ENCODE results near the gene SLC27A3. TPM values are rescaled to one million over a fixed set of nuclear protein-coding genes. Genes with fewer than 3 reads are reported as not detected.

The SLC27A3 gene
- polyA plus RNA-seq, 2 of the 4 experiments (the other 2 are of a cell fraction): 1.3 to 2.1 TPM

GRCh38 chr1:153805042-153805745 lies 30.0 kb downstream of the SLC27A3 start:
- H3K9me3 ChIP-seq: no peaks in the 10 kb centered on the region
- WGBS (ENCODE audit: missing lambda C conversion rate): 76% methylated on average over 5 of the region's 5 CpGs
- peak overlapping the region; percentile 64 to 69; a peak in 4 of 6 replicates for H3K27ac ChIP-seq
- H3K4me2 ChIP-seq: peak overlapping the region; percentile 35; the same call in 2 of the 3 replicates
- ATAC-seq (peak; percentile 56 to 58; a peak in 4 of 6 replicates), DNase-seq (ENCODE audit: low read depth in 1 of 2, low spot score in 1 of 2) (peak; percentile 37 to 62), FAIRE-seq (no peak)
- no peak for TF ChIP-seq ZFP36 (IDR thresholded peaks at IDR 0.05; ENCODE audit: borderline replicate concordance, partially characterized antibody)
- TF ChIP-seq NFE2L2 (conservative IDR thresholded peaks at IDR 0.05; ENCODE audit: low read length): no peak
- no peak for TF ChIP-seq FOSB (CRISPR knock-in tag; IDR thresholded peaks at IDR 0.05)
- TF ChIP-seq SREBF2 (IDR thresholded peaks at IDR 0.05): no peak
- no peak for TF ChIP-seq FOXS1 (CRISPR knock-in tag; IDR thresholded peaks at IDR 0.05)
- TF ChIP-seq HOXA7 (CRISPR knock-in tag; IDR thresholded peaks at IDR 0.05): no peak
- no peak for TF ChIP-seq CBX8 (IDR thresholded peaks at IDR 0.05)
- no peak for TF ChIP-seq MAFK (IDR thresholded peaks at IDR 0.05; ENCODE audit: partially characterized antibody)
- no peak for TF ChIP-seq ZC3H11A (IDR thresholded peaks at IDR 0.05)
- TF ChIP-seq POLR2A (IDR thresholded peaks at IDR 0.05; ENCODE audit: low read length): no peak
- no peak for TF ChIP-seq JUN (IDR thresholded peaks at IDR 0.05)
- TF ChIP-seq ESRRA (IDR thresholded peaks at IDR 0.05; ENCODE audit: borderline replicate concordance, low read length): no peak
- H3K4me1 ChIP-seq: peaks cover 14% of the 10 kb centered on the region; the same call in 2 of the 3 replicates
- ChIA-PET POLR2A (interaction anchor here (0.6 kb wide), 1 partner anchor 109 kb away, joined by 3 read pairs; no protein-coding TSS in a partner anchor), CTCF (interaction anchor here (1.0 to 5.8 kb wide), 3 partner anchors 9 to 182 kb away, joined by 3 to 39 read pairs (median 30); partner anchors contain the start of genes JTB and RAB13)
- H3K4me3 ChIP-seq: no peak overlapping the region

- no peak overlapping the region for H3K4me3 ChIP-seq
- peaks cover 14% of the 10 kb centered on the region; the same call in 2 of the 3 replicates for H3K4me1 ChIP-seq
- no peak for FAIRE-seq
- no peak for ATAC-seq
- ChIA-PET POLR2A (interaction anchor here (0.6 kb wide), 1 partner anchor 384 kb away, joined by 8 read pairs; no protein-coding TSS in a partner anchor), CTCF (interaction anchor here (0.7 to 5.8 kb wide), 6 partner anchors 10 to 453 kb away, joined by 3 to 39 read pairs (median 4); partner anchors contain the start of genes DENND4B, JTB and RAB13)
- H3K4me2 ChIP-seq: peak overlapping the region; percentile 35; the same call in 2 of the 3 replicates
- H3K27ac ChIP-seq: peak overlapping the region; percentile 64 to 69; a peak in 5 of 6 replicates
- TF ChIP-seq JUNB (IDR thresholded peaks at IDR 0.05): no peak
- no peak for TF ChIP-seq ESRRA (IDR thresholded peaks at IDR 0.05; ENCODE audit: borderline replicate concordance, low read length)
- TF ChIP-seq TFCP2L1 (CRISPR knock-in tag; IDR thresholded peaks at IDR 0.05): no peak
- no peak for TF ChIP-seq E2F6 (IDR thresholded peaks at IDR 0.05; ENCODE audit: borderline replicate concordance, low read depth)
- no peak for TF ChIP-seq CHD2 (IDR thresholded peaks at IDR 0.05; ENCODE audit: low read length, partially characterized antibody)
- TF ChIP-seq KDM1A (IDR thresholded peaks at IDR 0.05; ENCODE audit: low read depth): no peak
- no peak for TF ChIP-seq EHMT2 (IDR thresholded peaks at IDR 0.05; ENCODE audit: low read depth)
- TF ChIP-seq ZSCAN20 (CRISPR knock-in tag; IDR thresholded peaks at IDR 0.05): no peak
- TF ChIP-seq RCOR1 (IDR thresholded peaks at IDR 0.05; ENCODE audit: low read depth, low read length): no peak
- no peak for TF ChIP-seq FOXS1 (CRISPR knock-in tag; IDR thresholded peaks at IDR 0.05)
- TF ChIP-seq, protein P1, sequence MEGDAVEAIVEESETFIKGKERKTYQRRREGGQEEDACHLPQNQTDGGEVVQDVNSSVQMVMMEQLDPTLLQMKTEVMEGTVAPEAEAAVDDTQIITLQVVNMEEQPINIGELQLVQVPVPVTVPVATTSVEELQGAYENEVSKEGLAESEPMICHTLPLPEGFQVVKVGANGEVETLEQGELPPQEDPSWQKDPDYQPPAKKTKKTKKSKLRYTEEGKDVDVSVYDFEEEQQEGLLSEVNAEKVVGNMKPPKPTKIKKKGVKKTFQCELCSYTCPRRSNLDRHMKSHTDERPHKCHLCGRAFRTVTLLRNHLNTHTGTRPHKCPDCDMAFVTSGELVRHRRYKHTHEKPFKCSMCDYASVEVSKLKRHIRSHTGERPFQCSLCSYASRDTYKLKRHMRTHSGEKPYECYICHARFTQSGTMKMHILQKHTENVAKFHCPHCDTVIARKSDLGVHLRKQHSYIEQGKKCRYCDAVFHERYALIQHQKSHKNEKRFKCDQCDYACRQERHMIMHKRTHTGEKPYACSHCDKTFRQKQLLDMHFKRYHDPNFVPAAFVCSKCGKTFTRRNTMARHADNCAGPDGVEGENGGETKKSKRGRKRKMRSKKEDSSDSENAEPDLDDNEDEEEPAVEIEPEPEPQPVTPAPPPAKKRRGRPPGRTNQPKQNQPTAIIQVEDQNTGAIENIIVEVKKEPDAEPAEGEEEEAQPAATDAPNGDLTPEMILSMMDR (IDR thresholded peaks at IDR 0.05): no peak
- no peak for TF ChIP-seq HOXB13 (CRISPR knock-in tag; IDR thresholded peaks at IDR 0.05; ENCODE audit: low read depth)
- TF ChIP-seq FOSB (CRISPR knock-in tag; IDR thresholded peaks at IDR 0.05): no peak
- TF ChIP-seq ELK1 (IDR thresholded peaks at IDR 0.05; ENCODE audit: low read depth, low read length): no peak
- TF ChIP-seq CBX8 (IDR thresholded peaks at IDR 0.05): no peak
- TF ChIP-seq MAZ (IDR thresholded peaks at IDR 0.05; ENCODE audit: borderline replicate concordance, low read depth, low read length): no peak
- H3K9me3 ChIP-seq: no peaks in the 10 kb centered on the region
- 80% methylated on average over 11 of the region's 11 CpGs for WGBS (ENCODE audit: missing lambda C conversion rate)
- no peak for DNase-seq (ENCODE audit: low read depth in 1 of 2, low spot score in 1 of 2)
Measured at GRCh38 chr1:153805886-153806719, 30.9 kb downstream of the SLC27A3 start.
